ENCODE results near the gene BCAS3. TPM values are rescaled to one million over a fixed set of nuclear protein-coding genes. Genes with fewer than 3 reads are reported as not detected.
A peak's percentile ranks its signal among the peaks of the same experiment; 100 is the strongest.

Gene BCAS3
- total RNA-seq, 1 donor from 2014 or later = 64.9 TPM

DNA sequence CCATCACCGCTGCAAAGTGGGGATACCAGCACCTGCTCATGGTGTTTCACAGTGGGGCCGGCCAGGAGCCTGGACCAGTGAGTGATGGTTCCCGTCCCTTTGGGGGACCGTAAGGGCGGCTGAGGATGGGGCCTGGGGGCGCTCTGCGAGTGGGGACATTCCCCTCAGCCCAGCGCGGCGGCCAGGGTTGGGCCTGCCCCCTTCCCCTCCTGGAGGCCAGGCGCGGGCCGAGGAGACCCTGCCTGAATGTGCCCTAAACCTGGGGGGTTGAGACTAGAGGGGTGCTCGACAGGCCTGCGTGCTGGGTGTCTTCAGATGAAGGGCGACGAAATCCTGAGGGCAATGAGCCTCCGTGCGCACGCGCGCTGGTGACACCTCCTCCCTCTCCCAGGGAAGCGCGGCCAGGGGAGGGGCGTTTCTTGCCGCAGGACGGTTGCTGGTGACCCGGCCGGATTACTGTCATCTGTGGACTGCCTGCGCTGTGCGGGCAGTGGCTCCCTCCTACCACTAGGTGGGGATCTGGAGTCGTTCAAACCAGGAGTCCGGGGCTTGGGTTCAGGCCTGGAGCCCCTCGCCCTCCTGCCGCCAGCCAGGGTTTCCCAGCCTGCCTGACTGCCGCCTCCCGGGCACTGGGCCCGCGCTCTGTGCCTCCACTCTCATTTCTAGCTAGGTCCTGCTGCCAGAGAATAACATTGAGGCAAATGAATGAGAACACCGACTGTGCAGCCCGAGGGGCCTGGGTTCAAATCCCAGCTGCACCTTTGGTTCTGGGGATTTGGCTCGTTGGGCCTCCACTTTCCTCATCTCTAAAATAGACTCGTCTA, 739.1 kb downstream of the BCAS3 start:
- no peaks in the 10 kb centered on the region for H3K9me3 Mint-ChIP-seq
- TF ChIP-seq, protein P1, sequence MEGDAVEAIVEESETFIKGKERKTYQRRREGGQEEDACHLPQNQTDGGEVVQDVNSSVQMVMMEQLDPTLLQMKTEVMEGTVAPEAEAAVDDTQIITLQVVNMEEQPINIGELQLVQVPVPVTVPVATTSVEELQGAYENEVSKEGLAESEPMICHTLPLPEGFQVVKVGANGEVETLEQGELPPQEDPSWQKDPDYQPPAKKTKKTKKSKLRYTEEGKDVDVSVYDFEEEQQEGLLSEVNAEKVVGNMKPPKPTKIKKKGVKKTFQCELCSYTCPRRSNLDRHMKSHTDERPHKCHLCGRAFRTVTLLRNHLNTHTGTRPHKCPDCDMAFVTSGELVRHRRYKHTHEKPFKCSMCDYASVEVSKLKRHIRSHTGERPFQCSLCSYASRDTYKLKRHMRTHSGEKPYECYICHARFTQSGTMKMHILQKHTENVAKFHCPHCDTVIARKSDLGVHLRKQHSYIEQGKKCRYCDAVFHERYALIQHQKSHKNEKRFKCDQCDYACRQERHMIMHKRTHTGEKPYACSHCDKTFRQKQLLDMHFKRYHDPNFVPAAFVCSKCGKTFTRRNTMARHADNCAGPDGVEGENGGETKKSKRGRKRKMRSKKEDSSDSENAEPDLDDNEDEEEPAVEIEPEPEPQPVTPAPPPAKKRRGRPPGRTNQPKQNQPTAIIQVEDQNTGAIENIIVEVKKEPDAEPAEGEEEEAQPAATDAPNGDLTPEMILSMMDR (IDR thresholded peaks at IDR 0.05; ENCODE audit: unreplicated experiment) = peak; percentile 91
- H3K4me3 Mint-ChIP-seq = peak overlapping the region; percentile 56
- H3K27me3 Mint-ChIP-seq (ENCODE audit: low read depth) = peaks cover 14% of the 10 kb centered on the region
- H3K36me3 Mint-ChIP-seq = no peaks in the 10 kb centered on the region
- peaks cover 31% of the 10 kb centered on the region for H3K4me1 Mint-ChIP-seq
- peak; percentile 67 to 88 for DNase-seq (ENCODE audit: low spot score in 2 of 2, unreplicated experiment in 2 of 2)
- peak overlapping the region; percentile 53 for H3K27ac Mint-ChIP-seq

DNA sequence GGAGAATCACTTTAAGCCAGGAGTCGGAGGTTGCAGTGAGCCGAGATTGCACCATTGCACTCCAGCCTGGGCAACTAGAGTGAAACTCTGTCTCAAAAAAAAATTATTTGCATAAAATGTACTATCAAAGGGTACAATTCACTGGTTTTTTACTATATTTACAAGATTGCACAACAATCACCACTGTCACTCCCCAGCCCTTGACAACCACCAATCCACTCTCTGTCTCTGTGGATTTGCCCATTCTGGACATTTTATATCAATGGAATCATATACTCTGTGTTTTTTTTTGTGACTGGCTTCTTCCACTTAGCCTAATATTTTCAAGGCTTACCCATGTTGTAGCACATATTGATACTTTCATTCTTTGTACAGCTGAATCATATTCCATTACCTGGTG, 740.8 kb downstream of the BCAS3 start:
- TF ChIP-seq, protein P1 (IDR thresholded peaks at IDR 0.05; ENCODE audit: unreplicated experiment) = no peak
- H3K27me3 Mint-ChIP-seq (ENCODE audit: low read depth) = peaks cover 23% of the 10 kb centered on the region
- no peaks in the 10 kb centered on the region for H3K36me3 Mint-ChIP-seq
- no peak overlapping the region for H3K27ac Mint-ChIP-seq
- H3K4me3 Mint-ChIP-seq = no peak overlapping the region
- H3K9me3 Mint-ChIP-seq = no peaks in the 10 kb centered on the region
- no peak for DNase-seq (ENCODE audit: low spot score in 2 of 2, unreplicated experiment in 2 of 2)
- H3K4me1 Mint-ChIP-seq = peaks cover 25% of the 10 kb centered on the region

DNA sequence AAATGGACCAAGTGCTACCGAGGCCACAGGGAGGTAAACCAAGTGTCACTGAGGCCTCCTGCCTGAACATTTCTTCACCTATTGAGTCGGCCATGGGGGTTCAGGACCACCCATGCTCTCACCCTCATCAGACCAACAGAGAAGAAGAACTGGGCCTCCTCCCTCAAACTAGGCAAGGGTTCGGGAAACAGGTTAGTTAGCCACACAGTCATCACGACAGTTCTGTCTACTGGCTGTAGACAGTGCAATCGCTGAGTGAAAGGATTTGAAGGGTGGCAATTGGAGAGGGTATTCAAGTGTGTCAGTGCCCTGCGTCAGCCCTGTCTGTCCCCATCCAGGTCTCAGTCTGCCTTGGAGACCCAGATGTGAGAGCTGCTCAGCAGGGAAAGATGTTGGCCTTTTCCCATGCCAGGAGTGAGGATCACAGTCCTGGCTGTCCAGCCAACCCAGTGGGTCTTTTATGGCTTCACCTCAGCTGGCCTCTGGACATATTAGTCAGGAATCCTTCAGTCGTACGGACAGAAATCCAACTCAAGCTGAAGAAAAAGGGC, 741.9 kb downstream of the BCAS3 start:
- no peaks in the 10 kb centered on the region for H3K36me3 Mint-ChIP-seq
- TF ChIP-seq, protein P1 (IDR thresholded peaks at IDR 0.05; ENCODE audit: unreplicated experiment) = no peak
- peaks cover 17% of the 10 kb centered on the region for H3K4me1 Mint-ChIP-seq
- peak in 1 of 2 experiments; percentile 14 for DNase-seq (ENCODE audit: low spot score in 2 of 2, unreplicated experiment in 2 of 2)
- peaks cover 23% of the 10 kb centered on the region for H3K27me3 Mint-ChIP-seq (ENCODE audit: low read depth)
- H3K9me3 Mint-ChIP-seq = no peaks in the 10 kb centered on the region
- H3K27ac Mint-ChIP-seq = no peak overlapping the region
- no peak overlapping the region for H3K4me3 Mint-ChIP-seq

DNA sequence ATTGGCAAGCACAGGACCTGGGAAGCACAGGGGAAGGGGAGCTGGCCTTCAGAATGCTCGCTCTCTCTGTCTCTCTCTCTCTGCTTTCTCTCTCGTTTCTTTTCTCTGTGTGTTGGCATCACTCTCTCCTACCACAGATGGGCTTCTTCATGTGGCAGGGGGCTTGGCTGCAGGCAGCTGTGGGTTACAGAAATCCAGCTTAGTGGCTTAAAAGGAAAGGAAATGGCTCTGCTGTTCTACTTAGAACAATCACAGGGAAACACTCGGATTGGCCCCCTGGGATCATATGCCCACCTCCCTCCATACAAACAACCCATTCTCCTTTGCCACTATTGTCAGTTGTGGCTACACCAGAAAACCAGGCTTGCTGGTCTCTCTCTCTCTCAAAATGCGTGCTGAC, 742.4 kb downstream of the BCAS3 start:
- no peaks in the 10 kb centered on the region for H3K36me3 Mint-ChIP-seq
- peak overlapping the region; percentile 56 for H3K27ac Mint-ChIP-seq
- TF ChIP-seq, protein P1 (IDR thresholded peaks at IDR 0.05; ENCODE audit: unreplicated experiment) = no peak
- H3K4me1 Mint-ChIP-seq = peaks cover 14% of the 10 kb centered on the region
- no peak overlapping the region for H3K4me3 Mint-ChIP-seq
- no peaks in the 10 kb centered on the region for H3K9me3 Mint-ChIP-seq
- peak in 1 of 2 experiments; percentile 26 for DNase-seq (ENCODE audit: low spot score in 2 of 2, unreplicated experiment in 2 of 2)
- H3K27me3 Mint-ChIP-seq (ENCODE audit: low read depth) = peaks cover 23% of the 10 kb centered on the region

DNA sequence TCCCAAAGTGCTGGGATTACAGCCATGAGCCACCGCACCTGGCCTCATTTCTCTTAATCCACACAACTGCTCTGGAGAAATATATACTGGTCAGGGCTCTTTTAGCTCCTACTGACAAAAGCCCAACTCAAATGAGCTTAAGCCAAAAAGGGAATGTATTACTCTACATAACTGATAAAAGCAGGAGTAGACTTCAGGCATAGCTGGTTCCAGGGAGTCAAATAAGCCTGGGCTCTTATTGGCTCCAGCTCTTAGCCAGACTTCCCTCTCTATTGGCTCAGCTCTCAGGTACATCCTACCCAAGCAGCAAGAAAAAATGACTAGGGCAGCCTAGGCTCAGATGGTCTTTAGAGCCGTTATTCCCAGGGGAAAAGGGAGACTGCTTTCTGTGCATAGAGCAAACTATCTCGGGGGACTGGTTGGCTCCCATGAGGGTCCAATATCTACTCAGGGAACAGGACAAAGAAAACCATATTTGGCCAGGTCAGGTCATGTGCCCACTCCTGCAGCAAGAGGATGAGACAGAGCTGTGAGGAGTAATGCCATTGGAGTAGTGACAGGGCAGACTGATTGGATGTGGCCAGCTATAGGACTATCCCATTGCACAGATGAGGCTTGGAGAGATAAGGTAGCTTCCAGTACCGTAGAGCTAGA, 743.2 kb downstream of the BCAS3 start:
- no peak overlapping the region for H3K27ac Mint-ChIP-seq
- H3K9me3 Mint-ChIP-seq = no peaks in the 10 kb centered on the region
- H3K27me3 Mint-ChIP-seq (ENCODE audit: low read depth) = peaks cover 23% of the 10 kb centered on the region
- H3K4me1 Mint-ChIP-seq = peaks cover 10% of the 10 kb centered on the region
- TF ChIP-seq, protein P1 (IDR thresholded peaks at IDR 0.05; ENCODE audit: unreplicated experiment) = no peak
- no peaks in the 10 kb centered on the region for H3K36me3 Mint-ChIP-seq
- DNase-seq (ENCODE audit: low spot score in 2 of 2, unreplicated experiment in 2 of 2) = no peak
- no peak overlapping the region for H3K4me3 Mint-ChIP-seq
